ENCODE measurements around the gene MSRB1. TPM values are rescaled to one million over a fixed set of nuclear protein-coding genes. Genes with fewer than 3 reads are reported as not detected.
"Not testable (repeated sequence)": the region's sequence is repeated elsewhere in the genome, so short reads cannot be mapped to it uniquely, and the experiment has no call there.

The MSRB1 gene
- total RNA-seq, 1 experiment from 2014 or later, result 38.7 TPM

DNA sequence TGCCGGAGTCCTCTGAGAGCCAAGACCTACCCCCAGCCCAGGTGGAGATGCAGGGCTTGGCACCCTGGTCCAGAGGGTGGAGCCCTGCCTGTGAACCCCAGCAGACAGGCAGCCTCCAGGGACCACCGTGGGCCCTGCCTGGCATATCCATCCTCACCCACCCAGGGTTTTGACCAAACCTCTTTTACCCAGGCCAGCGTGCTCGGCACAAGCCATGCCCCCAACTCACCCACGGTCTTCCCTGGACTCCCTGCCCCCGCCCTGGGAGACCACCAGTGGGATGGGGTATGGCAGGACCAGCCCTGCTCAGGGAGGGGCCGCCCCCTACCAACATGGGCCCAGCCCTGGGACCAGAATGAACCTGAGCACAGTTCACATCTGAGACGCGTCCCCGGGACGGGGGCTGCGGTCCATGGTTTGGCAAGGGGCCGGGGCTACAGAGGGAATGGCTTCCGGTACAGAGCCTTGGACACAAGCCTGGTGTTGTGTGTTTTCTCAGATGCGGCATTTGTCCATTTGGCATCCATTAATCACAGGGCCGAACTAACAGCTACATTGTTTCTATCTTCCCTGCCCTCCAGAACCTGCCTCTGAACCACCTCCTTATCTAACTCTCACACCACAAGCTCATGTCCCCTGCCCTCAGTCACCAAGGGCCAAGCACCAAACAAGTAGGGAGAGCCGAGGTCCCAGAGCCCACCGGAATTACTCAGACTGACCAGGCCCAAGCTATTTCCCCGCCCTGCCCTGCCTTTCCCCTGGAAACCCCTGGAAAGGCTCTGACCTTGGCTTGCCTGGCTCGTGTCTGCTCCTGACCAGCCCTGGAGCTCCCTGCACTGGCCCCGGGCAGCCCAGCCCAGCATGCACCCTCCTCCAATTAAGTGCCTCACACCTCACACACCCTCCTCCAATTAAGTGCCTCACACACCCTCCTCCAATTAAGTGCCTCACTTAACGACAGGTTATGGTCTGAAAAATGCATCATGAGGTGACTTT, 38.9 kb downstream of the MSRB1 start:
- no peak for DNase-seq (ENCODE audit: low read depth)

DNA sequence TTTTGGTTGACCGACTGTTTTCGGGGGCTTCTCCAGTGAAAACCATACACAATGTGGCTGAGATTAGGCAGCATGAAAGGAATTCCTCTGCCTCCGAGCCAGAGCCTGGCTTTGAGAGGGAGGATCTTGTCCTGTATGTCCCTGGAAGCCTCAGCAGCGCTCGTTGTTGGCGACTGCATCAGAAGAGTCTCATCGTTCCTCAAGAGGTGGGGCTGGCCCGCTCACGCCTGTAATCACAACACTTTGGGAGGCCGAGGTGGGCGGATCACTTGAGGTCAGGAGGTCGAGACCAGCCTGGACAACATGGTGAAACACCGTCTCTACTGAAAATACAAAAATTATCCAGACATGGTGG, 39.8 kb downstream of the MSRB1 start:
- no peak for DNase-seq (ENCODE audit: low read depth)

DNA sequence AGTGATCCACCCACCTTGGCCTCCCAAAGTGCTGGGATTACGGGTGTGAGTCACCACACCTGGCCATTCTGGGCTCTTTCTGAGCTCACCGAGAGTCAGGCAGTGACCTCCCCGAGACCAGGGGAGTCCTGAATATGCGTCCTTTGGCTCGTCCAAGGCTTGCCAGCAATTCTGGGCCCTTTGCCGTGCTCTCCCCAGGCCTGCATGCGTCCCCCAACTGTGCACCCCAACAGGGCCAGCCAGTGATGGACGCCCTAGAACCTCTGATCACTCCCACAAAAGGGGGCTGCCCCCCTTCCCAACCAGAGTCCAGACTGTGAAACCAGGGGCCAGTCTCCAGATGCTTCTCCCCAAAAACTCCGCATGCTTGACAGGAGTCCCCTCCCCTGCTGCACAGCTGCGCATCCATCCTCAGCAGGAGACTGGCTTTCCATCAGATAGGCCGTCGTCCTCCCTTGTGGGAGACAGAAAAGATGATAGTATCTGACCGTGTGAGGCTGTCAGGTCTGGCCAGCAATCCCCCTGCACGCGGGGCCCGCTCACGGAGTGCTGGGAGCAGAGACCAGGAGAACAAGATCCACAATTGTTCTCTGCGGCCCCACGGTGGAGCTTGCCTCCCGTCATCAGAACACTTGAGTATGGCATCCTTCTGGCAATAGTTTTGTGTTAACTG, 40.3 kb downstream of the MSRB1 start:
- DNase-seq (ENCODE audit: low read depth), result no peak

DNA sequence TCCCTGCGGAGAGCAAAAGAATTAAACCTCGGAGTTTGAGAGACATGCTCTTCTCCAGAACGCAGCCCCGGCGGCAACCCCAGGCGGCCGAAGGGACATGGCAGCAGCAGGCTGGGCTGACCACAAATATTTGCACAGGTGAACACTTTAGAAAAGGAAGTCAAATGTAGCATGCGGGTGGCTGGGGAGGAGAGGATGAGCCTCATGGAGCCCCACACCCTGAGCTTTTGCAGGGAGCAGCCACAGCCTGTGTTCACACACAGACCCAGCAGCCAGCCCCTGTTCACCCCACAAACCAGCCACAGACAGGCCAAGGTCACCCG, 42.6 kb downstream of the MSRB1 start:
- no peak for DNase-seq (ENCODE audit: low read depth)

DNA sequence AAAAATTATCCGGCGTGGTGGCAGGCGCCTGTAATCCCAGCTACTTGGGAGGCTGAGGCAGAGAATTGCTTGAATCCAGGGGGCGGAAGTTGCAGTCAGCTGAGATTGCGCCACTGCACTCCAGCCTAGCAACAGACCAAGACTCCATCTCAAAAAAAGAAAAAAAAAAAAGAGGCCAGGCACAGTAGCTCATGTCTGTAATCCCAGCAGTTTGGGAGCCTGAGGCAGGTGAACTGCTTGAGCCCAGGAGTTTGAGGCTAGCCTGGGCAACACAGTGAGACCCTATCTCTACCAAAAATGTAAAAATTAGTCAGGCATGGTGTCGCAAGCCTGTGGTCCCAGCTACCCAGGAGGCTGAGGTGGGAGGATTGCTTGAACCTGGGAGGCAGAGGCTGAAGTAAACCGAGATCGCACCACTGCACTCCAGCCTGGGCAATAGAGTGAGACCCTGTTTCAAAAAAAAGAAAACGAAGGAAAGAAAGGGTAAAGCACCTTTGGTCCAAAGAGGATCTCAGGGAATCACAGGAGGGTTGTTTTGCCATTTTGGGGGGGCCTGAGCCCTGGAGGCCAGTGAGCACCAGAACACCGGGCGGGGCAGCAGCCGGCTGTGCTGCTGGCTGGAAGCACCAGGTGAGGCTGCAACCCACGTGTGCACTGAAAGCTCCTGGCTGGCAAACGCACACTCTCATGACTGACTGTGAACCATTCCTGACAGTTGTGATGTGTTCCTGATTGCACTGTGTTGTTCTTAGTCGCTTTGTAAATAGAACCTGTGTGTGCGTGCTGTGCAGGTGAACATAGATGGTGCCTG, 43.2 kb downstream of the MSRB1 start:
- no peak for DNase-seq (ENCODE audit: low read depth)

DNA sequence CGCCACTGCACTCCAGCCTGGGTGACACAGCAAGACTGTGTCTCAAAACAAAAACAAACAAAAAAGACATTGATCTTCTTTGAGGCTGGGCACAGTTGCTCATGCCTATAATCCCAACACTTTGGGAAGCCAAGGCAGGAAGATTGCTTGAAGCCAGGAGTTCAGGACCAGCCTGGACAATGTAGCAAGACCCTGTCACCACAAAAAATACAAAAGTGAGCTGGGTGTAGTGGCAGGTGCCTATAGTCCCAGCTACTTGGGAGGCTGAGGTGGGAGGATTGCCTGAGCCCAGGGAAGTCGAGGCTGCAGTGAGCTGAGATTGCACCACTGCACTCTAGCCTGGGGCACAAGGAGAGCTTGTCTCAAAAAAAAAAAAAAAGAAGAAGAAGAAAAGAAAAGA, 45.3 kb downstream of the MSRB1 start:
- DNase-seq (ENCODE audit: low read depth), result not testable (repeated sequence)

DNA sequence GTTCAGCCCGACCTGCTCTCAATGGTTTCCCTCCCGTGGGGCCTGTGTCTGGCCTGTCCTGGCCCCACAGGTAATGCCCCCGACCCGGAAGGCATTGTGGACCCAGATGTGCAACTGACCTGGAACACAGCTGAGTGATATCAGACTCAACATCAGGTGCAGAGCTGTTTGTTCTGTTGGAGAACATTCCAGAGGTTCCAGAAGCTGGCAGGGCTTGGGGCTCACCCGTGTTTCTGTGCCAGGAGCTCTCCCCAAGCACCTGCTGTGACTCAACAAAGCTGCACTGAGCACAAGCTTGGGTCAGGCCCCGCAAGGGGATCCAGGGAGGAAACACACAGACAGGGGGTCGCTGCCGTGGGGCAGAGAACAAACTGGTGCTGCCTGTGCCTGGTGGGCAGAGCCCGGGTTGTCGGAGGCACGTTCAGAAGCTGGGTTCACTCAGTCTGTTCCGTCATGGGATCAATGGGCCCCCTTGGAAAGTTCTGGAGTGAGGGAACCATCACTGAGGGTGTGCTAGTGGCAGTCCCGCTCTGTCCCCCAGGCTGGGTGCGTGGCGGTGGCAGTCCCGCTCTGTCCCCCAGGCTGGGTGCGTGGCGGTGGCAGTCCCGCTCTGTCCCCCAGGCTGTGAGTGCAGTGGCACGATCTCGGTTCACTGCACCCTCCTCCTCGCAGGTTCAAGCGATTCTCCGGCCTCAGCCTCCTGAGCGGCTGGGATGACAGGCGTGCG, 46.9 kb downstream of the MSRB1 start:
- DNase-seq (ENCODE audit: low read depth), result no peak

DNA sequence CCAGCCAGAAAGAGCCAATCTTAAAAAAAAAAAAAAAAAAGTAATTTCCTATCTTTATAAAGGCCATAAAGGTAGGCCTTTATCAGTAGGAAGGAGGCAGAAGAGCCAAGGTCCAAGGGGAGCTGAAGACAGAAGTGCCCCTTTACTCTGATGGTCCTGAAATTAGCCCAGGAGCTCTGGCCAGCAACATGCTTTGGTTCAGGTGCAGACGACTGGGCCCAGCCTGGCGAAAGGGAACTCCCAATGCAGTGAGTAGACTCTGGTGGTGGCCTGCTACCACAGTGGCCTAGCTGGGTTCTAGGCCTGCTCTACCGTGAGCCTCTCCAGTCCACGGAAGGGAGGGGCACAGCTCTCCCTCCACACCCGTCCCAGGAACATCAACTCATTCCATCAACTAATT, 47.9 kb downstream of the MSRB1 start:
- no peak for DNase-seq (ENCODE audit: low read depth)

DNA sequence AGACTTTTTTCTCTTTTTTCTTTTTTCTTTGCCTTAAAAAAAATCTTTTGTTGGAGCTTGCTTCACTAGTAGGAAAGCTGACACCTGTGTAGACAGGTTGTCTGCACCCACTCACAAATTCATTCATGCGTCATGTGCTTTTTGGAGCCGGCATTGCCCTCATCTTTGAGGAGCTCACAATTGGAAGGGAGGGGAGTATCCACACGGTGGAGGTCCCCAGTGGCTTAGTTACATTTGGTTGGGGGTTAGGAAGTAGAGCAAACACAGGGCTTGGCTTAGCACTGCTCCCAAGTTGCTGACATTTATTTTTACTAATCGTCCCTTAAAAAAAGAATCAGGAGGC, 52.3 kb downstream of the MSRB1 start:
- no peak for DNase-seq (ENCODE audit: low read depth)

DNA sequence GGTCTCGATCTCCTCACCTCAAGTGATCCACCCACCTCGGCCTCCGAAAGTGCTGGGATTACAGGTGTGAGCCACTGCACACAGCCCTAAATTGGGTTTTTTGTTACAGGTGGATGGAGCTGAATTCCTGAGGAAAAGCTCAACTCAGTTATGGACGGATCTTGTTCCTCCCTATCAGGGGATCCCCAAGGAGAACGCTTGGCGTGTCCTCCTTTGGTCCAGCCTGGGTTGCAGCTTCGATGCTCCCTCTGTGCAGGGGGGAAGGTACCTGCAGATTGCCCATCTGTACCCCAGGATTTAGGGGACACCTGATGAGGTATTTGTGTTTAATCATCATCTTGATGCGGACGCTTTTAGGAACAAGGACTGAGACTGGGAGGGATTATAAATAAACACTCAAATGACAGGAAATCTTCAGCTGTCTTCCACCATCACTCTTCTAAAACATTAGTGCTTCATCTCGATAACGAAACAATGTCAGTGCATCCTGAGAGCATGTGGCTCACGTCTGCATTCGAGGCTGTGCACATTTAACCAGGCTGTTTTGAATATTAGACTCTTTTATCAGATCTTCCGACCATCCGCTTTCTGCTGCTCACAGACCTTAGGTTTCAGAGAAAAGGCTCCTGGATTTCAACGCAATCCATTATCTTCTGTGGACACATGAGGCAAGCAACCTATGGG, 52.8 kb downstream of the MSRB1 start:
- DNase-seq (ENCODE audit: low read depth), result no peak

Small RNA genes within 50 kb of the gene (small RNA-seq; reads per million reads assigned to genes)
- not detected for gene AC005363.2
- not detected for gene SNORA10
- not detected for gene SNORA64

Other genes starting within 250 kb of the MSRB1 start
- 24.4 and 27.4 TPM in 2 replicates for gene MAPK8IP3, start 237.0 kb downstream of the MSRB1 start, total RNA-seq (2014; rRNA removed; shearing (Covaris generic))
- 7.3 and 7.4 TPM in 2 replicates for gene NME3, start 171.7 kb downstream of the MSRB1 start, total RNA-seq (2014; rRNA removed; shearing (Covaris generic))
- gene EME2, start 170.4 kb downstream of the MSRB1 start, total RNA-seq (2014; rRNA removed; shearing (Covaris generic)), result 6.3 and 7.3 TPM in 2 replicates
- gene MRPS34, start 170.1 kb downstream of the MSRB1 start, total RNA-seq (2014; rRNA removed; shearing (Covaris generic)), result 248 and 271 TPM in 2 replicates
- 28.7 and 31.2 TPM in 2 replicates for gene SPSB3, start 160.6 kb downstream of the MSRB1 start, total RNA-seq (2014; rRNA removed; shearing (Covaris generic))
- 123 and 137 TPM in 2 replicates for gene NUBP2, start 160.2 kb downstream of the MSRB1 start, total RNA-seq (2014; rRNA removed; shearing (Covaris generic))
- not detected in 2 replicates for gene IGFALS, start 149.5 kb downstream of the MSRB1 start, total RNA-seq (2014; rRNA removed; shearing (Covaris generic))
- gene HAGH, start 116.4 kb downstream of the MSRB1 start, total RNA-seq (2014; rRNA removed; shearing (Covaris generic)), result 35.9 and 45.7 TPM in 2 replicates
- 78.8 and 81.1 TPM in 2 replicates for gene FAHD1, start 116.0 kb downstream of the MSRB1 start, total RNA-seq (2014; rRNA removed; shearing (Covaris generic))
- not detected in 2 replicates for gene MEIOB, start 71.0 kb downstream of the MSRB1 start, total RNA-seq (2014; rRNA removed; shearing (Covaris generic))
- gene HS3ST6, start 24.8 kb downstream of the MSRB1 start, total RNA-seq (2014; rRNA removed; shearing (Covaris generic)), result not detected in 2 replicates
- gene RPL3L, start 11.5 kb upstream of the MSRB1 start, total RNA-seq (2014; rRNA removed; shearing (Covaris generic)), result not detected in 2 replicates
- gene NDUFB10, start 16.3 kb upstream of the MSRB1 start, total RNA-seq (2014; rRNA removed; shearing (Covaris generic)), result 559 and 621 TPM in 2 replicates
- gene RPS2, start 21.6 kb upstream of the MSRB1 start, total RNA-seq (2014; rRNA removed; shearing (Covaris generic)), result 5,088 and 5,569 TPM in 2 replicates
- not detected in 2 replicates for gene RNF151, start 23.7 kb upstream of the MSRB1 start, total RNA-seq (2014; rRNA removed; shearing (Covaris generic))
- gene TBL3, start 28.9 kb upstream of the MSRB1 start, total RNA-seq (2014; rRNA removed; shearing (Covaris generic)), result 47.8 and 53.4 TPM in 2 replicates
- gene NOXO1, start 38.3 kb upstream of the MSRB1 start, total RNA-seq (2014; rRNA removed; shearing (Covaris generic)), result 0.43 TPM in 1 of 2 replicates, not detected in the other
- gene GFER, start 41.0 kb upstream of the MSRB1 start, total RNA-seq (2014; rRNA removed; shearing (Covaris generic)), result 75.7 and 85.5 TPM in 2 replicates
- 2.4 and 2.5 TPM in 2 replicates for gene SYNGR3, start 46.8 kb upstream of the MSRB1 start, total RNA-seq (2014; rRNA removed; shearing (Covaris generic))
- 46.2 and 50.4 TPM in 2 replicates for gene ZNF598, start 66.6 kb upstream of the MSRB1 start, total RNA-seq (2014; rRNA removed; shearing (Covaris generic))
- 0.30 and 0.35 TPM in 2 replicates for gene NPW, start 76.6 kb upstream of the MSRB1 start, total RNA-seq (2014; rRNA removed; shearing (Covaris generic))
- gene NHERF2, start 83.7 kb upstream of the MSRB1 start, total RNA-seq (2014; rRNA removed; shearing (Covaris generic)), result 118 and 158 TPM in 2 replicates
- 61.5 and 90.5 TPM in 2 replicates for gene NTHL1, start 104.6 kb upstream of the MSRB1 start, total RNA-seq (2014; rRNA removed; shearing (Covaris generic))
- 50.2 and 59.6 TPM in 2 replicates for gene TSC2, start 104.8 kb upstream of the MSRB1 start, total RNA-seq (2014; rRNA removed; shearing (Covaris generic))
- 55.1 and 58.6 TPM in 2 replicates for gene PKD1, start 192.7 kb upstream of the MSRB1 start, total RNA-seq (2014; rRNA removed; shearing (Covaris generic))
- gene RAB26, start 205.4 kb upstream of the MSRB1 start, total RNA-seq (2014; rRNA removed; shearing (Covaris generic)), result 9.5 and 13.4 TPM in 2 replicates
- gene TRAF7, start 212.6 kb upstream of the MSRB1 start, total RNA-seq (2014; rRNA removed; shearing (Covaris generic)), result 122 and 138 TPM in 2 replicates